ENCODE data around the gene RORB.

DNA sequence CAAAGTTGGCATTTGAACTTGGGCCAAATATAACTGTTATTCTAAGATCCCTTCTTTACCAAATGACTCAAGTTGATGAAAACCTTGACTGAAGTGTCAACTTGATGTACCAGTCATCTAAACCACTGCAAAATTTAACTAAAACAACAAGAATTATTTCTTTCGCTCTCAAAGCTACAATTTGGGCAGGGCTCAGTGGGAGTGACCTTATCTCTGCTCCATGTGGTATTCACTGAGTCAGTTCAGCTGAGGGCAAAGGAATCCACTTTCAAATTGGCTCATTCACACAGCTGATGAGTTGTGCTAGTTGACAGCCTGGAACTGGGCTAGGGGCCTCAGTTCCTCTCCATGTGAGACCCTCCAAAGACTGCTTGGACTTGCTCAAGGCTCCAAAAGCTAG lies 166.3 kb downstream of the RORB start:
- TF ChIP-seq FOXP2 (optimal IDR thresholded peaks at IDR 0.05; ENCODE audit: control extremely low read depth, extremely low read length, insufficient read depth) (no peak), POLR2AphosphoS5 (IDR thresholded peaks at IDR 0.05; ENCODE audit: borderline replicate concordance, low read depth, low read length) (no peak)

All from SK-N-MC (cell line).